ENCODE data around the gene UBAC1. TPM values are rescaled to one million over a fixed set of nuclear protein-coding genes. Genes with fewer than 3 reads are reported as not detected.
A peak's percentile ranks its signal among the peaks of the same experiment; 100 is the strongest.

UBAC1 gene
- total RNA-seq, 1 experiment from 2014 or later, result 58.2 TPM

DNA sequence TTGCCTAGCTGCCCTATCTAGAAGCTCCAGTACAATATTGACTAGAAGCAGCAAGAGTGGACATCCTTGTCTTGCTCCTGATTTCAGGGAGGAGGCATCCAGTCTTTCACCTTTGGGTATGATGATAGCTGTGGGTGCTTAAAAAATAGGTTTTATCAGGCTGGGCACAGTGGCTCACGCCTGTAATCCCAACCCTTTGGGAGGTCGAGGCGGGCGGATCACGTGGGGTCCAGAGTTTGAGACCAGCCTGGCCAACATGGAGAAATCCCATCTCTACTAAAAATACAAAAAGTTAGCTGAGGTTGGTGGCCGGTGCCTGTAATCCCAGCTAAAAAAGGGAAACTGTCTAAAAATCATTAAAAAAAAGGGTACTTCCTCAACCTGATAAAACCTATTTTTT lies 51.8 kb downstream of the UBAC1 start:
- no peak overlapping the region for H3K4me3 ChIP-seq (ENCODE audit: low read depth, low read length, poor library complexity, severe bottlenecking)
- intact Hi-C loops (cut with micrococcal nuclease; ENCODE audit: unreplicated experiment), result no loop called here
- peaks cover 18% of the 10 kb centered on the region for H3K9me3 ChIP-seq (ENCODE audit: low read depth, low read length, poor library complexity, severe bottlenecking)
- H3K36me3 ChIP-seq (ENCODE audit: insufficient read depth, low read length, poor library complexity, severe bottlenecking), result peaks cover 40% of the 10 kb centered on the region
- ChIA-PET POLR2A (ENCODE audit: low non-redundant PET) (no interaction called here), CTCF (no interaction called here)
- no peak for DNase-seq (ENCODE audit: low spot score)
- BruUV-seq (replicated peaks), result no TSS peak
- no peak for TF ChIP-seq EZH2 (IDR thresholded peaks at IDR 0.05; ENCODE audit: borderline replicate concordance, low read depth, low read length, poor library complexity, severe bottlenecking)
- TF ChIP-seq, protein P1, sequence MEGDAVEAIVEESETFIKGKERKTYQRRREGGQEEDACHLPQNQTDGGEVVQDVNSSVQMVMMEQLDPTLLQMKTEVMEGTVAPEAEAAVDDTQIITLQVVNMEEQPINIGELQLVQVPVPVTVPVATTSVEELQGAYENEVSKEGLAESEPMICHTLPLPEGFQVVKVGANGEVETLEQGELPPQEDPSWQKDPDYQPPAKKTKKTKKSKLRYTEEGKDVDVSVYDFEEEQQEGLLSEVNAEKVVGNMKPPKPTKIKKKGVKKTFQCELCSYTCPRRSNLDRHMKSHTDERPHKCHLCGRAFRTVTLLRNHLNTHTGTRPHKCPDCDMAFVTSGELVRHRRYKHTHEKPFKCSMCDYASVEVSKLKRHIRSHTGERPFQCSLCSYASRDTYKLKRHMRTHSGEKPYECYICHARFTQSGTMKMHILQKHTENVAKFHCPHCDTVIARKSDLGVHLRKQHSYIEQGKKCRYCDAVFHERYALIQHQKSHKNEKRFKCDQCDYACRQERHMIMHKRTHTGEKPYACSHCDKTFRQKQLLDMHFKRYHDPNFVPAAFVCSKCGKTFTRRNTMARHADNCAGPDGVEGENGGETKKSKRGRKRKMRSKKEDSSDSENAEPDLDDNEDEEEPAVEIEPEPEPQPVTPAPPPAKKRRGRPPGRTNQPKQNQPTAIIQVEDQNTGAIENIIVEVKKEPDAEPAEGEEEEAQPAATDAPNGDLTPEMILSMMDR (conservative IDR thresholded peaks at IDR 0.05; ENCODE audit: low read depth, low read length), result no peak
- no peak overlapping the region for H3K27ac ChIP-seq (ENCODE audit: low read depth, low read length, poor library complexity, severe bottlenecking)
- H3K4me1 ChIP-seq (ENCODE audit: insufficient read depth, low read length, poor library complexity, severe bottlenecking), result peaks cover 15% of the 10 kb centered on the region
- H3K27me3 ChIP-seq (replicated peaks; ENCODE audit: insufficient read depth, low read depth, low read length, poor library complexity), result no peaks in the 10 kb centered on the region

DNA sequence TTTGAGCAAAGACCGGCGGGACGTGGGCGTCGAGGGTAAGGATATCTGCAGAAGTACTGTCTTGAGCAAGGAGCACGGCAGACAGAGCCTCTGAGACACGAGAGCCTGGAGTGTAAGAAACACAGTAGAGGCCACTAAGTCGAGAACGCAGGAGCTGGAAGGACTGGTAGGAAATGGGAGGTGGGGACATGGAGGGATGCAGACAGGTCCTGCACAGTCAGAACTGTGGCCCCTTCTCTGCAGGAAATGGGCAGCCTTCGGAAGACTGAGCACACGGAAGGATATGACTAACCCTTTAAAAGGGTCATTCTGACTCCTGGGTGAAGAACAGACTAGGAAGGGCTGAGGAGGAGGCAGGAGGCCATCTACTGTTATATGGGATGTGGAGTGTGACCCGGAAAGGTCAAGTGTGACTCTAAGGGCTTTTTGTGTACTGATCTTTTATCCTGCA lies 52.4 kb downstream of the UBAC1 start:
- no peak for DNase-seq (ENCODE audit: low spot score)
- intact Hi-C loops (cut with micrococcal nuclease; ENCODE audit: unreplicated experiment), result no loop called here

DNA sequence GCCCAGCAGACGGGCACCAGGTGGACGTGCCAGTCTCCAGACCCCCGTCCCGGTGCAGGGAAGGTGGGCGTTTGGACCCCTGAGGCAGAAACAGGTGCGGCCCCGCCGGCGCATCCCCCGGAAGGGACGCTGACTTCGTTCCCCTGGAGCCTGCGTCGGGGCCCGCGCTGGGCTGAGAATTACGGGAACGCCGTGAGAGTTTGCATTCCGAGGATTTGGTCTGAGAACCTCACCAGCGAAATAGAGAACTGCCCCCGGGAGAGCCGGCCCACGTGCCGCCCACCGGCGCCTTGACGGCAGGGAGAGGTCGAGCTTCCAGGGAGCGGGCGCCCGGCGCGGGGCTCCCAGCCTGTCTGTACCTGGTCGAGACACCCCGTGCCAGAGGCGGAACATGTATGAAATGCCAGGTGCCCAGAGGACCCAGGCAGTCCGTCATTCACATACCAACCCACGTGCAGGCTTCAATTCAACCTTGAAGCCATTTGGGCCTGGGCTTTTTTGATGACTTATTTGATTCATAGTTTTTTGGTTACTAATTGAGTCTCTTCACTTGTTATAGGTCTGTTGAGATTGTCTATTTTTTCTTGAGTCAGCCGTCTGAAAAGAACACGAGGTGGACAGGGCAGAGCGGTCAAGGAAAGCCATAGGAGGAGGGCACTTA lies 53.0 kb downstream of the UBAC1 start:
- Histone ChIP-seq H3K4me3 (ENCODE audit: low read depth, low read length, poor library complexity, severe bottlenecking) (peak overlapping the region; percentile 65), H3K36me3 (ENCODE audit: insufficient read depth, low read length, poor library complexity, severe bottlenecking) (peaks cover 29% of the 10 kb centered on the region), H3K27ac (ENCODE audit: low read depth, low read length, poor library complexity, severe bottlenecking) (peak overlapping the region; percentile 76), H3K9me3 (ENCODE audit: low read depth, low read length, poor library complexity, severe bottlenecking) (peaks cover 7% of the 10 kb centered on the region), H3K27me3 (replicated peaks; ENCODE audit: insufficient read depth, low read depth, low read length, poor library complexity) (no peaks in the 10 kb centered on the region), H3K4me1 (ENCODE audit: insufficient read depth, low read length, poor library complexity, severe bottlenecking) (peaks cover 15% of the 10 kb centered on the region)
- peak; percentile 39 for DNase-seq (ENCODE audit: low spot score)
- no peak for TF ChIP-seq EZH2 (IDR thresholded peaks at IDR 0.05; ENCODE audit: borderline replicate concordance, low read depth, low read length, poor library complexity, severe bottlenecking)
- TF ChIP-seq, protein P1 (conservative IDR thresholded peaks at IDR 0.05; ENCODE audit: low read depth, low read length), result no peak
- ChIA-PET CTCF (interaction anchor here (0.6 to 1.0 kb wide), 2 partner anchors 53 to 236 kb away, joined by 5 to 8 read pairs; partner anchors contain the start of gene UBAC1), POLR2A (ENCODE audit: low non-redundant PET) (no interaction called here)
- BruUV-seq (replicated peaks), result no TSS peak
- intact Hi-C loops (cut with micrococcal nuclease; ENCODE audit: unreplicated experiment), result no loop called here

More for the DNA sequence above, 52.4 kb downstream of the UBAC1 start:
- Histone ChIP-seq H3K4me3 (ENCODE audit: low read depth, low read length, poor library complexity, severe bottlenecking) (peak overlapping the region; percentile 65), H3K9me3 (ENCODE audit: low read depth, low read length, poor library complexity, severe bottlenecking) (peaks cover 13% of the 10 kb centered on the region), H3K27ac (ENCODE audit: low read depth, low read length, poor library complexity, severe bottlenecking) (no peak overlapping the region), H3K4me1 (ENCODE audit: insufficient read depth, low read length, poor library complexity, severe bottlenecking) (peaks cover 15% of the 10 kb centered on the region), H3K36me3 (ENCODE audit: insufficient read depth, low read length, poor library complexity, severe bottlenecking) (peaks cover 34% of the 10 kb centered on the region), H3K27me3 (replicated peaks; ENCODE audit: insufficient read depth, low read depth, low read length, poor library complexity) (no peaks in the 10 kb centered on the region)
- BruUV-seq (replicated peaks), result TSS peak; percentile 49
- ChIA-PET CTCF (no interaction called here), POLR2A (ENCODE audit: low non-redundant PET) (no interaction called here)
- TF ChIP-seq, protein P1 (conservative IDR thresholded peaks at IDR 0.05; ENCODE audit: low read depth, low read length), result no peak
- no peak for TF ChIP-seq EZH2 (IDR thresholded peaks at IDR 0.05; ENCODE audit: borderline replicate concordance, low read depth, low read length, poor library complexity, severe bottlenecking)
